ENCODE data around the gene GRIN2A.

Gene GRIN2A

GRCh38 chr16:10205688-10206087 is 23.5 kb upstream of the GRIN2A start:
- ATAC-seq (ENCODE audit: low read depth) (no peak), DNase-seq (ENCODE audit: low spot score) (no peak)
- H3K27ac ChIP-seq (ENCODE audit: poor library complexity, severe bottlenecking): no peak overlapping the region
- H3K4me1 ChIP-seq (ENCODE audit: insufficient read depth, poor library complexity, severe bottlenecking): peaks cover 4% of the 10 kb centered on the region
- H3K4me3 ChIP-seq (ENCODE audit: severe bottlenecking): no peak overlapping the region
- H3K27me3 ChIP-seq (ENCODE audit: insufficient read depth, poor library complexity, severe bottlenecking): no peaks in the 10 kb centered on the region
- no peak for TF ChIP-seq CTCF (IDR thresholded peaks at IDR 0.05; ENCODE audit: poor library complexity, severe bottlenecking)
- no peaks in the 10 kb centered on the region for H3K9me3 ChIP-seq (ENCODE audit: severe bottlenecking)
- no peaks in the 10 kb centered on the region for H3K36me3 ChIP-seq (ENCODE audit: low read depth)

GRCh38 chr16:10202649-10203048 is 20.4 kb upstream of the GRIN2A start:
- ATAC-seq (ENCODE audit: low read depth): no peak
- no peaks in the 10 kb centered on the region for H3K9me3 ChIP-seq (ENCODE audit: severe bottlenecking)
- H3K36me3 ChIP-seq (ENCODE audit: low read depth): no peaks in the 10 kb centered on the region
- peaks cover 4% of the 10 kb centered on the region for H3K4me1 ChIP-seq (ENCODE audit: insufficient read depth, poor library complexity, severe bottlenecking)
- TF ChIP-seq CTCF (IDR thresholded peaks at IDR 0.05; ENCODE audit: poor library complexity, severe bottlenecking): no peak
- H3K27me3 ChIP-seq (ENCODE audit: insufficient read depth, poor library complexity, severe bottlenecking): no peaks in the 10 kb centered on the region
- DNase-seq (ENCODE audit: low spot score): no peak
- no peak overlapping the region for H3K27ac ChIP-seq (ENCODE audit: poor library complexity, severe bottlenecking)
- no peak overlapping the region for H3K4me3 ChIP-seq (ENCODE audit: severe bottlenecking)

- no peak for TF ChIP-seq CTCF (IDR thresholded peaks at IDR 0.05; ENCODE audit: poor library complexity, severe bottlenecking)
- no peak for DNase-seq (ENCODE audit: low spot score)
- Histone ChIP-seq H3K4me1 (ENCODE audit: insufficient read depth, poor library complexity, severe bottlenecking) (peaks cover 2% of the 10 kb centered on the region), H3K27me3 (ENCODE audit: insufficient read depth, poor library complexity, severe bottlenecking) (no peaks in the 10 kb centered on the region), H3K9me3 (ENCODE audit: severe bottlenecking) (no peaks in the 10 kb centered on the region), H3K4me3 (ENCODE audit: severe bottlenecking) (no peak overlapping the region), H3K36me3 (ENCODE audit: low read depth) (no peaks in the 10 kb centered on the region), H3K27ac (ENCODE audit: poor library complexity, severe bottlenecking) (no peak overlapping the region)
- no peak for ATAC-seq (ENCODE audit: low read depth)
These were observed 18.7 kb upstream of the GRIN2A start for GRCh38 chr16:10200637-10201586.

GRCh38 chr16:10196999-10197398 is 14.8 kb upstream of the GRIN2A start:
- H3K27me3 ChIP-seq (ENCODE audit: insufficient read depth, poor library complexity, severe bottlenecking): no peaks in the 10 kb centered on the region
- ATAC-seq (ENCODE audit: low read depth) (no peak), DNase-seq (ENCODE audit: low spot score) (no peak)
- no peaks in the 10 kb centered on the region for H3K4me1 ChIP-seq (ENCODE audit: insufficient read depth, poor library complexity, severe bottlenecking)
- no peak overlapping the region for H3K4me3 ChIP-seq (ENCODE audit: severe bottlenecking)
- no peaks in the 10 kb centered on the region for H3K9me3 ChIP-seq (ENCODE audit: severe bottlenecking)
- no peaks in the 10 kb centered on the region for H3K36me3 ChIP-seq (ENCODE audit: low read depth)
- no peak for TF ChIP-seq CTCF (IDR thresholded peaks at IDR 0.05; ENCODE audit: poor library complexity, severe bottlenecking)
- H3K27ac ChIP-seq (ENCODE audit: poor library complexity, severe bottlenecking): no peak overlapping the region

- H3K9me3 ChIP-seq (ENCODE audit: severe bottlenecking): no peaks in the 10 kb centered on the region
- no peaks in the 10 kb centered on the region for H3K36me3 ChIP-seq (ENCODE audit: low read depth)
- H3K4me1 ChIP-seq (ENCODE audit: insufficient read depth, poor library complexity, severe bottlenecking): no peaks in the 10 kb centered on the region
- ATAC-seq (ENCODE audit: low read depth) (no peak), DNase-seq (ENCODE audit: low spot score) (no peak)
- H3K27me3 ChIP-seq (ENCODE audit: insufficient read depth, poor library complexity, severe bottlenecking): no peaks in the 10 kb centered on the region
- no peak overlapping the region for H3K4me3 ChIP-seq (ENCODE audit: severe bottlenecking)
- H3K27ac ChIP-seq (ENCODE audit: poor library complexity, severe bottlenecking): no peak overlapping the region
- no peak for TF ChIP-seq CTCF (IDR thresholded peaks at IDR 0.05; ENCODE audit: poor library complexity, severe bottlenecking)
These were observed 8.9 kb upstream of the GRIN2A start for GRCh38 chr16:10191096-10191495.
